HG03575 (cell line): ENCODE measurements around the gene AKAP6.
"Not testable (repeated sequence)": the region's sequence is repeated elsewhere in the genome, so short reads cannot be mapped to it uniquely, and the experiment has no call there.

Experiments
- ATAC-seq: cut with Tn5 transposase; IDR thresholded peaks from one replicate; pipeline ENCODE4 v1.9.1; 2021; ENCODE audit not compliant: unreplicated experiment, insufficient number of reproducible peaks, low FRiP score; ENCODE audit errors: extremely low read depth

Gene AKAP6

GRCh38 chr14:32460267-32460666 is 131.2 kb downstream of the AKAP6 start:
- ATAC-seq, result no peak

- not testable (repeated sequence) for ATAC-seq
These were observed 133.5 kb downstream of the AKAP6 start for GRCh38 chr14:32462553-32462952.

GRCh38 chr14:32468955-32469354 is 139.9 kb downstream of the AKAP6 start:
- no peak for ATAC-seq

GRCh38 chr14:32469388-32470160 is 140.5 kb downstream of the AKAP6 start:
- no peak for ATAC-seq

GRCh38 chr14:32470161-32470715 is 141.1 kb downstream of the AKAP6 start:
- ATAC-seq, result no peak

- ATAC-seq, result no peak
These were observed 142.1 kb downstream of the AKAP6 start for GRCh38 chr14:32471181-32471580.

GRCh38 chr14:32472076-32472475 is 143.0 kb downstream of the AKAP6 start:
- no peak for ATAC-seq

- ATAC-seq, result no peak
These were observed 143.7 kb downstream of the AKAP6 start for GRCh38 chr14:32472512-32473463.

- ATAC-seq, result no peak
These were observed 144.4 kb downstream of the AKAP6 start for GRCh38 chr14:32473464-32473855.

- ATAC-seq, result no peak
These were observed 145.5 kb downstream of the AKAP6 start for GRCh38 chr14:32474478-32475195.

GRCh38 chr14:32476532-32476931 is 147.4 kb downstream of the AKAP6 start:
- no peak for ATAC-seq

GRCh38 chr14:32477396-32477795 is 148.3 kb downstream of the AKAP6 start:
- no peak for ATAC-seq

- ATAC-seq, result no peak
These were observed 149.0 kb downstream of the AKAP6 start for GRCh38 chr14:32478050-32478449.

- no peak for ATAC-seq
These were observed 151.2 kb downstream of the AKAP6 start for GRCh38 chr14:32480337-32480736.

GRCh38 chr14:32481707-32482106 is 152.6 kb downstream of the AKAP6 start:
- no peak for ATAC-seq

- ATAC-seq, result no peak
These were observed 162.4 kb downstream of the AKAP6 start for GRCh38 chr14:32491416-32492016.

GRCh38 chr14:32492457-32492856 is 163.4 kb downstream of the AKAP6 start:
- no peak for ATAC-seq

GRCh38 chr14:32494609-32495434 is 165.7 kb downstream of the AKAP6 start:
- no peak for ATAC-seq
